Inflammatory macrophage treated with lipopolysaccharide for 1 hour (primary cell): ENCODE data around the gene TBC1D2B.

Source experiments
- DNase-seq, 2 donors: peaks; one replicate each; pipeline ENCODE4 v3.0.0-alpha.2; 2020 to 2022

Gene TBC1D2B

GRCh38 chr15:78077053-78077870 is at the start of gene TBC1D2B:
Gene TBC1D2B, minus strand, starts transcription at chr15:78077711. Its CDS starts 59 bp downstream, at chr15:78077652.
- DNase-seq, result peak; percentile 53 to 65

DNA sequence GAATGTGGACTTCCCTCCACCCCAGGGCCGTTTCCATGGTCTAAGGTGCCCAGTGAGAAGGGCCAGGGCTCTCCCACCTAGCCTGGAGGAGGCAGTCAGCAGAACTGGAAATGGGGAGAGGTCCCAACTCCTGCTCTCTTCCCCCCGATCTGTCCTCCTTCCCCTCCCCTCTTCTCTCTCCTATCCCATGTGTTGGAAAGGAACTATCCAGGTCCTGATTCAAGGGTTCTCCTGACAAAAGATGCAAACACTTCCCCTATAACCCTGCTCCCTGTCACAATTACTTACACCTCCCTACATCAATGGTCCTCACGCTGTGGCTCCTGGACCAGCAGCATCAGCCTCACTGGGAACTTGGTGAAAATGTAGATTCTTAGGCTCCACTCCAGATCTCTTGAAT is 47.8 kb upstream of the TBC1D2B start:
- no peak for DNase-seq

GRCh38 chr15:78120523-78120922 is 43.0 kb upstream of the TBC1D2B start:
- no peak for DNase-seq

- no peak for DNase-seq
Observed at GRCh38 chr15:78112551-78112950, 35.0 kb upstream of the TBC1D2B start.

- no peak for DNase-seq
Observed at GRCh38 chr15:78111788-78112187, 34.3 kb upstream of the TBC1D2B start.

DNA sequence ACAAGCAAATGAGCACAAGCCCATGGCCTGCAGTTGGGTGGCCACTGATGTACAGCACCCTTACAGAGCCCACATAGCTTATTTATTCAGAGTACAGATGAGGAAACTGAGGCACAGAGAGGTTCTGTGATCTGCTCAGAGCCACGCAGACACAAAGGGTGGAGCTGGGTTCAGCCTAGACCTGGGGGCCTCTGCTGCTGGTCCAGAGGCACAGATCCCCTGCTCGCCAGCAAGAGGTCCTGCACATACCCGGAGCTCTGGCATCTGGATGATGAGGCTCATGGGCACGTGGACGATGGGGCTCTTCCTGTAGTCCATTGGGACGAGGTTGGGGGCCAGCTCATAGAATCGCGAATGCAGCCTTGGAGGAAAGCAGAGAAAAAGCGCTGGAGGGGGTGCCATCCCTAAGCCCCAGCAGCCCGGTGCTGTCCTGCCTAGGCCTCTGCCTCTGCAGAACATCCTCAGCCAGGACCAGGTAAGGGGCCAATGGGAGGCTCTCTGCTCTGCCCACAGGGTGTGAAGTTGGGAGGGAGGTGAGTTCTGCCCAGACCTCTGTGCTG is 33.5 kb upstream of the TBC1D2B start:
- DNase-seq, result no peak

GRCh38 chr15:78110096-78110495 is 32.6 kb upstream of the TBC1D2B start:
- DNase-seq, result no peak

- DNase-seq, result no peak
Observed at GRCh38 chr15:78109156-78109555, 31.6 kb upstream of the TBC1D2B start.

GRCh38 chr15:78108300-78109084 is 31.0 kb upstream of the TBC1D2B start:
- DNase-seq, result peak; percentile 86 to 93

DNA sequence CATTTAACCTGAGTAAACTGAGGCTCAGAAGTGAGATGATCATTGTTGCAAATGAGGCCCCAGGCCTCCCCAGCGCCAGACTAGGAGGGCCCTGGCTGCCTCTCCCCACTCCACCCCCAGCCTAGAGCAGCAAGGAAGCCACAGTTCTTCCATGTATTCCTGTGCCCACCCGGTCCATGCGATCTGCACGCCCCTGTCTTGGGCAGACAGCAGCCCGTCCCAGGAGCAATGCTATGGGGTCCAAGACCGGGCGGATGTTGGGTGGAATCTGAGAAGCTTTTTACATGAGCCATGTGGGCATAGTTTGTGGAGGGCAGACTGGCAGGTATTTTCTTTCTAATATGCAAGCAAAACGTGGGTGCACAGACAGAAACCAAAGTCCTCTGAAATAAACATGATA is 30.0 kb upstream of the TBC1D2B start:
- no peak for DNase-seq

DNA sequence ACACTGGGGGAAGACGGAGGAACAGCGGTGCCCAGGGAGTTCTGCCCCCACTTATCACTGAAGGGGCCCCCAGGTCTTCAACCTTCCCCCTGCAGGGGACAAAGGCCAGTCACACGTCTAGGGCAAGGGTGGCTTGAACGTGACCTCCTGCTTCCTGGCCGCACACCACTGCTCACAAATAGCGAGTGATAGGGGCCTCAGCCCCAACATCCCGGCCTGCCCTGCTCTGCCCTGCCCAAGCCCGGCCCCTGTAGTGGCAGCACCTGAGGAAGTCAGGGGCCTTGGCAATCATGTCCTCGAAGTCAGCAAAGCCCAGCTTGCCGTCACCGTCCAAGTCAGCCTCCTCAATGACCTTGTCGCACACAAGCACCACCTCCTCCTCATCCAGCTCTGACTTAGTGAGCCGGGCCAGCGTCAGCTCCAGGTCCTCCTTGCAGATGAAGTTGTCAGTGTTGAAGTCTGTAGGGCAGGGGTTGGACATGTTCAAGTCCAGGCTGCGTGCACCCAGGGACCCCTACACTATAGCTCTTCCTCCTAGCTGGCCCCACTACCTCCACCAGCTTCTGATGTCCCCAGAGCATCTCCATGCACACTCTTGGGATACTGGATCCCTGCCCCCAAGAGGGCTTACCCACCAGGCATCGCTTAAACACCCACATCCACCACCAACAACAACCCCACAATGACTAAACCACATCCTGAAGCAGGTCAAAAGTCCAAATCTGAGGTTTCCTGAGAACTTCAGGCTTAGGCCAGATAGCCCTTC is 28.1 kb upstream of the TBC1D2B start:
- peak in 1 of 2 donors; percentile 16 for DNase-seq

DNA sequence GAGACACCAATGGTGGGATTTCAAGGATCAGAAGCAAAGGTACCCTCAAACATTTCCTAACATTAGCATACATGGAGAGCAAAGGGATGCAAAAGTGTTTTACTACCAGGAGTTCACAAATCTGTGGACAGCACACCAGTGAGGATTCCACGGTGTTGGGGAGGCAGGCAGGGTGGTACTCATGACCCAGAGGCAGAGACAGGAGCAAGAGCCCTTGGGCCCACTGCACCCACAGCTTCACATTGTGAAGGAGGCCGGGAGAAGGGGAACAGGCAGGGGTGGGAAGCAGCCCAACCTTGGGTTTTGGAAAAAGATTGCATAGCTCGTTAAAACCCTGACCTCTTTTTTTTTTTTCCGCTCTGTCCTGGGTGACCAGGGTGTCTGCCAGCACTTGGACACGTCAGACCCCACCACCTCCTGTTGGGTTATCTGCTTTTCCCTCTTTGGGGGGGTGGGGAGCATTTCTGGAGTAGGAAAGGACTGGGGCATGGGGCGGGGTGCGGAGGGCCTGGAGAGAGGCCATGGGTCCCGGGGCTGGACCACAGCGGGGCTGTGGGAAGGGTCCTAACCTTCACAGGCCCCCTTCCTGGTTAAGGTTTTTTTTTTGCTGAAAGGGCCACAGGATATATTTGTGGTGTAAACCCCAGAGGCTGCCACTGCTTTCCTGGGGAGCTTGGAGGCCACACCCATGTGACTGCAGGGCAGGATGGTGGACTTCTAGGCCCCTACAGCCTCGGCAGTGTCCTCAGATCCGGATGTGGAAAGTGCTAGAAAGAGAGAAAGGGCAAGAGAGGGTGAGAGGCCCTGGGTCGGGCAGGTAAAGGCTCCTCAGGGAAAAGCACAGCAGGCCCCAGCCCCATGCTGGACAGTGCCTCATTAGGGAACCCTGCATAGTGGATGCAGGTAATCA is 27.3 kb upstream of the TBC1D2B start:
- no peak for DNase-seq

- DNase-seq, result no peak
Observed at GRCh38 chr15:78104119-78104479, 26.6 kb upstream of the TBC1D2B start.

DNA sequence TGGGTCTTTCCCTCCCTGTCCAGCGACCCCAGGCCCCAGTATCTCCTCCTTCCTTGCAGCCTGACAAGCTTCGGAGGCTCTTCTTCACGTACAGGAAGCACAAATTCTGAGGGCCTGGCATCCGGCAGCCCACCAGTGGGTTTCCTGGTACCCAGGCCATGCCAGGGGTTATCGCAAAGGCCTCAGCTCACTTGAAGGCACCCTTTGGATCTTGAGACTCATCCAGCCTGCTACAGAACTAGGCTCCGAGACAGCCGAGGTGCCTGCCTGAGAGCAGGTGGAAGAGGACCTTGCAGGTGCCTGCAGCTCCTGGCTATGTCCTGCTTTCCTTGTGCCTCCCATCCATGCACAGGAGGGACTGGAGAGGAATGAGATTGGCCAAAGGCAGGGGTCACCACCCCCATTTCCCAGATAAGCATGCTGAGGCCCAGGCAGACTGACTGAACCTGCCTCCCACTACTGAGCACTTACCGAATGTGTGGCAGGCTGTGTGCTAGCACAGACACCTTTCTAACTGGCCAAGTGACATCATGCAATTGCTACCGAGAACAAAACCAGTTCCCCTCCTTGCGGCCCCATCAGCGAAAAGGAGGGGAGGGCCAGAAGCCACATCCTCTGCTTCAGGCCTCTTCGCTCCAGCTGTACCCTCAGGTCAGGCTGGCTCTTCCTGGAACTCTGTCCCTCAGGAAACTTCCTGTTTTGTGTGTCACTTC is 26.1 kb upstream of the TBC1D2B start:
- DNase-seq, result peak; percentile 20 to 32

DNA sequence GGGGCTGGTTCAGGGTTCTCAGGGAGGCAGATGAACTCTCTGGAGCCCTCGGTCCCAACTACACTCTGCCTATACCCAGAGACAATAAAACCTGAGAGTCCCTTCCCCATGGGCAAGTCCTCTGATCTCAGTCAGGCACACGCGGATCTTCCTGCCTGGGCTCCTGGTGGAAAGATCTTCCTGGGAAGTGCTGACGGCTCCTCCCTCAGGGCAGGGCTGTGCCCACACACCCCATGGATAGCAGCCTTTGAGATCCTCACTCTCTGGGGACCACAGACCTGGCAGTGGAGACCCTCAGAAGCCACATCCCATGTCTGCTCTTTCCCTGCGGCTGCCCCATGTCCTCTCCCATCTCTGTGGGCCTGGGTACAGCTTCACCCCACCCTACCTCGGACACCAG is 25.2 kb upstream of the TBC1D2B start:
- no peak for DNase-seq

GRCh38 chr15:78102211-78102610 is 24.7 kb upstream of the TBC1D2B start:
- DNase-seq, result no peak

- DNase-seq, result no peak
Observed at GRCh38 chr15:78101423-78102105, 24.1 kb upstream of the TBC1D2B start.

DNA sequence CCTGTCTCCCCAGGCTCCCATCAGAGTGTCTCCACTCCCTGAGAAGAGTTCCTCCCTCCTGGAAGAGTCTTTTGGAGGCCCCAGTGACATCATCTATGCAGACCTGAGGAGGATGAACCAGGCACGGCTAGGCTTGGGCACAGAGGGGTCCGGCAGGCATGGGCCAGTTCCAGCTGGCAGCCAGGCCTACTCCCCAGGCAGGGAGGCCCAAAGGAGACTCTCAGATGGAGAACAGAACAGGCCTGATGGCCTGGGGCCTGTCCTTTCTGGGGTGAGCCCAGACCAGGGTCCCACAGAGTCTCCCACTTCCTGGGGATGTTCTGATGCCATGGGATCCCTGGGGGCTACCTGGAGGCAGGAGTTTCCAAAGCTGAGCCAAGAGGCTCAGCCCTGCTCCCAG is 23.4 kb upstream of the TBC1D2B start:
- no peak for DNase-seq

- no peak for DNase-seq
Observed at GRCh38 chr15:78098131-78098755, 20.7 kb upstream of the TBC1D2B start.

DNA sequence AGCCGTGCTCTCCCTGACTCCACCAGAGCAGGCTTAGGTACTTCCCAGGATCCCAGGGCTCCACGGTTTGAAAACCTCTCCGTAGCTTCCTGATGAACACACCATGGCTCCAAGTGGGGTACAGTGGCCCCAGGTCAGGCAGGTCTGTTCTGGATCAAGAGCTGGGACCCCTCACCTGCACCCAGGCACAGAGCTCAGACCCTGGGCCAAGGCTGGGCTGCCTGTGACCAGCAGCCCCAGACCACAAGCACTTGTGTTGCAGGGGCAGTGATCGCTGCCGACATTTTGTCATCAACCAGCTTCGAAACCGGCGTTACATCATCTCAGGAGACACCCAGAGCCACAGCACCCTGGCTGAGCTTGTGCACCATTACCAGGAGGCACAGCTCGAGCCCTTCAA is 20.2 kb upstream of the TBC1D2B start:
- DNase-seq, result no peak
